ENCODE data around the gene SPZ1.
"Not testable (repeated sequence)": the region's sequence is repeated elsewhere in the genome, so short reads cannot be mapped to it uniquely, and the experiment has no call there.

The SPZ1 gene

GRCh38 chr5:80337379-80337778, 17.6 kb downstream of the SPZ1 start:
- no peak for DNase-seq

GRCh38 chr5:80339116-80339515, 19.3 kb downstream of the SPZ1 start:
- no peak for DNase-seq

GRCh38 chr5:80341016-80341775, 21.4 kb downstream of the SPZ1 start:
- no peak for DNase-seq

GRCh38 chr5:80343067-80343466, 23.3 kb downstream of the SPZ1 start:
- no peak for DNase-seq

DNA sequence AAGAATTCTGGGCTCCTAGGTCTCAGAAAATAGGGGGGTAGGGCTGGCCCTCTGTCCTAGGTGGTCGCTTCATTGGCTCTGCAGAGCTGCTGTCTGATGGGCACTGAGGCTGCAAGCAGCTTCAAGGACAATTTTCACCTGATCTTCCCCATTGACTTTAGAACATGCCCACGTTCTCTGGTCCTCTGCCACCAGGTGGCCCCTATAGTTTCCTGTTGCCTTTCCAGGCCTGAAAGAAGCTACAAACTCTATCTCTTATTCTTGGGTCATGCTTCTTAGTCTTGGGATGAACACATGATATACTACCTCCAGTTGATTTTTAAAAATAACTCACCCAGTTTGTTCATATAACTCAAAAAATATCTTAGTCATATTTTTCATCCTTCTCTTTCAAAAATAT, 26.3 kb downstream of the SPZ1 start:
- DNase-seq = no peak

GRCh38 chr5:80348171-80348570, 28.4 kb downstream of the SPZ1 start:
- DNase-seq = no peak

- DNase-seq = not testable (repeated sequence)
These were observed 31.2 kb downstream of the SPZ1 start for GRCh38 chr5:80351019-80351418.

GRCh38 chr5:80355686-80356085, 35.9 kb downstream of the SPZ1 start:
- DNase-seq = no peak

DNA sequence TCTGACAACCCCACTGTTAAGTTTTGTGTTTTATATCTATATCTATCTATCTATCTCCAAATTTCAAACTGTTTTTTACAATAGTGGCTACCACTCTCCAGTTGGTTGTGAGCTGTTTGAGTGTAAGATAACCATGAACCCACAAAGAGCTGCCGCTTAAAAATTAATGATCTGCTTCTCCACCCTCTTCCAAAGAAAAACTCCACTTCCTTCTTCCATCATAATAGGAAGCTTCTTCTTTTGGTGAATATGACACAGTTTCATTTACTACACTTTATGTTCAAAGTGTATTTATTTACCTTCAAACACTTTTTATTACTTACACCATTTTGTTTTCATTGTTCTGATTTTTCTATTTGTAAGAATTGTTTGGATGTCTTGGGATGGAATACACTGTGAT, 37.9 kb downstream of the SPZ1 start:
- DNase-seq = no peak

- DNase-seq = no peak
These were observed 41.2 kb downstream of the SPZ1 start for GRCh38 chr5:80360914-80361444.

DNA sequence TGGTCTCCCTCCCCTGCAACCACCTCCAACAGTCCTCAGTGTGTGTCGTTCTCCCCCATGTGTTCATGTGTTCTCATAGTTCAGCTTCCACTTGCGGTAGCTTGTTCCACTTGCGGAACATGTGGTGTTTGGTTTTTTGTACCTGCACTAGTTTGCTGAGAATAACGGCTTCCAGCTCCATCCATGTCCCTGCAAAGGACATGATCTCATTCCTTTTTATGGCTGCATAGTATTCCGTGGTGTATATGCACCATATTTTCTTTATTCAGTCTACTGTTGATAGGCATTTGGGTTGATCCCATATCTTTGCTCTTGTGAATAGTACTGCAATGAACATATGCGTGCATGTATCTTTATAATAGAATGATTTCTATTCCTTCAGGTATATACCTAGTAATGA, 45.1 kb downstream of the SPZ1 start:
- DNase-seq = no peak

DNA sequence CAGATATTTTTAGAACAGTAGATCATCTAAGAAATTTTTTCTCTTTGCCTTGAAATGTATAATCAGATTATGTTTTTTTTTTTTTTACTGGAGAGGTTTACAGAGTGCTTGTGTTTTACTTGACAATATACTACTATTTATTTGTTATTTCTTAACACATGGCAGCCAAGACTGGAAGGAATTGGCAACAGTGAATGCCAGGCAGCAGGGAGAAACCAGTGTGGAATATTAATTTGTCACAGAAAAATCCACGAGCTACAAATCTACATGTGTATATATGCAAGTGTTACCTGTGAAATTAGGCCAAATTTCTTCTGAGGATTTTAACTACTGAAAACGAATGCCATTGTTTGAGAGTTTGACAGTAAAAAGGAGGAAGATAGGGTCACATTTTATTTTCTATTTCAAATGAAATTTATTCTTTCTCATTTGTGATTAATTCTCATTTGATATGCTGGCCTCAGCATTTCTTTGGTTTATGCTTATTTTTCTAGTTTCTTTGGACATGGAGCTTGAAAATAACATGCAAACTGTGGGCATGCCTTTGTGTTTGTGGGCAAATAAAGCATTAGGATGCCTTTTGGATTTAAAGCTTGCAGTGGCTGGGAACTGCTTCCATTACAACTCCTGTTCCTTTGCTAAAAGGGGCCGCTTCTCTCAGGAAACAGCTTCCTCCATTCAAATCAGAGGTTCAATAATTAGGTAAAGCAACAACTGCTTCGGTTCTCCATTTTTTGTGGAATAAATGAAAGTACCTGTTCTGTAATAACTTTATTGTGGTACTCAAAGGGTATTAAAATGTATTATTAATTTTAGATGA, 49.1 kb downstream of the SPZ1 start:
- peak in 3 of 58 donors; percentile 2 to 19 (median 6) for DNase-seq

DNA sequence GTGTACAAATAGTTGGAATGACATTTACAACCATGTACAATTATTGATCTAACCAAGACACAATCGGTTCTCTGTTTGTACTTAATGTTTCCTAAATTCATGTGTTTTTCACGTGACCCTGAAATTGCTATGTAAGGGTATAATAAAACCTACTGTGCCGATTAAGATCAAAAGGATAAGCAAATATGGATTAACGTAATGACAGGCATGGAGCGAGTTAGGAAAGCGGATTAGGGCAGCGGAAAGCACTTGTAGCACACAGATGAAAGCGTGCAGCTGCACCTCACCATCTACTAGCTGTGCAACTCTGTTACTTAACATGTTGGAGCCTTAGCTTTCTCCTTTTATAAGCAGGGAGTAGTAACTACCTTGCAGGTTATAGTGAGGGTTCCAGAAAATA, 49.7 kb downstream of the SPZ1 start:
- peak in 6 of 58 donors; percentile 4 to 31 (median 8) for DNase-seq

DNA sequence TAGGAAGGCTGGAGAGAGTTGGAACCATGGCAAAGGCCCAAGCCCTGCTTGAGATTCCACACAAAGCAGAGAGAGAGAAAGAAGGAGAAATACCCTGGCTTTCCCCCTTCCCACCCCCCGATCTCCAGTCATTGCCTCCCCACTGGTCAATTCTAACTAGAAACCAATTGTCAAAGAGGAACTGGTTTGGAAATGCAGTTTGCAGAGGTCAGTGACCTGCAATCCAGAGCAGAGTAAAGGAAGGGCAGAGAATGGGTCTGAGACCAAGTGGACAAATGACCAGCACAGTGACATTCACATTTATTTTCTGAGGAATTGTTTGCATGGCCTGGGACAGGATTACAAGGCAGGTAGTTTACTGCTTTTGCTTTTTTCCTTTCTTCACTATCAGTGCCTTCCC, 50.6 kb downstream of the SPZ1 start:
- no peak for DNase-seq

Data from anterior cingulate cortex (tissue), 58 donors.